Measurements from ENCODE around the gene MYH7B.

The MYH7B gene

GRCh38 chr20:34992751-34993417 is 37.2 kb downstream of the MYH7B start:
- no peak for DNase-seq (ENCODE audit: low spot score)

DNA sequence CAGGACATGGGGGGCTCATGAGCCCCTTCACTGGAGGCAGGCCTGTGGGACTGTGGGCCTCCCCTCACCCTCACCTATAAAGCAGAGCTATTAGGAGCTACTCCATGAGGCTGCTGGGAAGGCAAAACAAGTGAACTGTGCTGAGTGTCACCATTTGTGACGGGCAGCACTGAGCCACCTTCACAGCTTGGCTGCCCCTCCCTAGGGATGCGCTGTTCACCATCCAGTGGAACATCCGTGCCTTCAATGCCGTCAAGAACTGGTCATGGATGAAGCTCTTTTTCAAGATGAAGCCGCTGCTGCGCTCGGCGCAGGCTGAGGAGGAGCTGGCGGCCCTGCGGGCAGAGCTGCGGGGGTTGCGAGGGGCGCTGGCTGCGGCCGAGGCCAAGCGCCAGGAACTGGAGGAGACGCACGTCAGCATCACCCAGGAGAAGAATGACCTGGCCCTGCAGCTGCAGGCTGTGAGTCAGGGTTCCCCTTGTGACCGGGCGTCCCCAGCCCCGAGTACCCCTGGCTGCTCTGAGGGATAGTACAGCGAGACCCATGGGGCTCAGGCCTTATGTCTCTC is 38.4 kb downstream of the MYH7B start:
- no peak for DNase-seq (ENCODE audit: low spot score)

DNA sequence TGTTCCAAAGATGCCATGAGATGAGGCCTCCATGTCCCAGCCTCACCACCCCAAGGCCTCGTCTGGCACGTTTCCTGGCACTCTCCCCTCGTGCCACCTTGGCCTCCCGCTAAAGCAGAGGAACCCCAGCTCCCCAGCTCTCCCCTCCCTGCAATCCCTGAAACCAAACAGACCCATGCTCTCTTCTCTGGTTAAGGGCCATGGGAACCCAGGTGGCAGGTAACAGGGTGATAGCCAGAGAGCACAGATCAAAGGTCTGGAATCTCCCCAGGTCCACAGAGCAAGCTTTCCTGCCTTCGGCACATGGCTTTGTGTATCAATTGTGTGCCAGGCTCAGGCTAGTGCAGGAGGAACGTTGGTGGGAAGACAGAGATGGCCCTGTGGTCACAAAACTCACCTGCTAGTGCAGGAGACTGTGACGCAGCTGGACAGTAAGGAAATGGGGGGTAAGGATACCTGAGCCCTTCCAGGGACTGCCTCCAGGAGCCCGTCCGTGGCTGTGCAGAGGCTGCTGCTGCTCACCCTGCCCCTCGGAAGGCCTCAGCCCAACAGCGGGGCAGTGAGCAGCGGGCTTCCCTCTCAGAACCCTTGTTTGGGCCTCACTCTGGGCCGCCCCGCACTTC is 39.0 kb downstream of the MYH7B start:
- DNase-seq (ENCODE audit: low spot score): no peak

- DNase-seq (ENCODE audit: low spot score): no peak
Observed at GRCh38 chr20:34995192-34995591, 39.5 kb downstream of the MYH7B start.

DNA sequence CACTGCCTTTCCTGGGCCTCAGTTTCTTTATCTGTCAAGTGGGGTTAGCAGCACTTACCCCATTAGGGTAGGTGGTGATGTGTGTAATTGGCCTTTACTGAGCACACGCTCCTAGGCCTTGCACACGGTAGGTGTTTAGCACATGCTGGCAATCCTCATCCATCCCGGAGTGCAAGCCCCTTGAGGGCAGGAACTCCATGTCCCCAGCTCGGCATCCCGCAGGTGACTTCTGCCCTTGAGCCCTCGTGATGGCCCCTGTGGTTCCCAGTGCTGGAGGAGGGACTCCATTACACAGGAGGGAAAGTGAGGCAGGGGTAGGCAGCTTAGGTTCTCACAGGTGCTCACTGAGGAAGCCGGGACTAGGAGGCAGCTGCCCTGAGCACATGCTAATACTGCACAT is 40.0 kb downstream of the MYH7B start:
- DNase-seq (ENCODE audit: low spot score): no peak

GRCh38 chr20:34996243-34997028 is 40.8 kb downstream of the MYH7B start:
- DNase-seq (ENCODE audit: low spot score): no peak

GRCh38 chr20:34997131-34997561 is 41.5 kb downstream of the MYH7B start:
- no peak for DNase-seq (ENCODE audit: low spot score)

DNA sequence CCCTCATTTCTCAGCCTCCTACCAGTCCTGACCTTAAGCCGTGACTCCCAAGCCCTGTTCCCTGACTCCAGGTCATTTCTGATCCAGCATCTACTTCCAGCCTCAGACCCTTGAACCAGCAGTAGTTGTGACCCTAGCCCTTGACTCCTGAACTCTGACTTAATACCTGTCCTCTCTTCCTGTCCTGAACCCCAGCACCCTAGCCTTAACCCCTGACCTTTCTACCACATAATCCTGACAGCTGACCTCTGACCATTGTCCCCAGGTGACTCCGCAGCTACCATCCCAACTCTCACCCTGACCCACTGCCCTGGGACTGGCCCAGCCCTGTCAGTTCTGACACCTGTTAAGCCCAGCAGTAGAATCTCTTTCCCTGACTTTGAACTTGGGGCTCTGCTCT is 42.1 kb downstream of the MYH7B start:
- DNase-seq (ENCODE audit: low spot score): no peak

DNA sequence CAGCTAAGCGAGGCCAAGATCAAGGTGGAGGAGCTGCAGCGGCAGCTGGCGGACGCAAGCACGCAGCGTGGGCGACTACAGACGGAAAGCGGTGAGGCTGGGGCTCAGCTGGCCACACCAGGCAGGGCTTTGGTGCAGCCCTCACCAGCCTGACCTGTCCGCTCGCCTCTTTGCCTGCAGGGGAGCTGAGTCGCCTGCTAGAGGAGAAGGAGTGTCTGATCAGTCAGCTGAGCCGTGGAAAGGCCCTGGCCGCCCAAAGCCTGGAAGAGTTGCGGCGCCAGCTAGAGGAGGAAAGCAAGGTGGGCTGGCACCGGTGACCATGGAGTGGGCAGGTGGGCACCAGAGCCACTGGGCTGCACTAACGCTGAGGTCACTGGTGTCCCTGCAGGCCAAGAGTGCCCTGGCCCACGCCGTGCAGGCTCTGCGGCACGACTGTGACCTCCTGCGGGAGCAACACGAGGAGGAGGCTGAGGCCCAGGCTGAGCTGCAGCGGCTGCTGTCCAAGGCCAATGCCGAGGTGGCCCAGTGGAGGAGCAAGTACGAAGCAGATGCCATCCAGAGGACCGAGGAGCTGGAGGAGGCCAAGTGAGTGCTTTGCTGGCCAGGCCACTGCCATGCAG is 42.8 kb downstream of the MYH7B start:
- DNase-seq (ENCODE audit: low spot score): no peak

- no peak for DNase-seq (ENCODE audit: low spot score)
Observed at GRCh38 chr20:34999021-34999451, 43.4 kb downstream of the MYH7B start.

GRCh38 chr20:34999782-35000181 is 44.1 kb downstream of the MYH7B start:
- DNase-seq (ENCODE audit: low spot score): no peak

DNA sequence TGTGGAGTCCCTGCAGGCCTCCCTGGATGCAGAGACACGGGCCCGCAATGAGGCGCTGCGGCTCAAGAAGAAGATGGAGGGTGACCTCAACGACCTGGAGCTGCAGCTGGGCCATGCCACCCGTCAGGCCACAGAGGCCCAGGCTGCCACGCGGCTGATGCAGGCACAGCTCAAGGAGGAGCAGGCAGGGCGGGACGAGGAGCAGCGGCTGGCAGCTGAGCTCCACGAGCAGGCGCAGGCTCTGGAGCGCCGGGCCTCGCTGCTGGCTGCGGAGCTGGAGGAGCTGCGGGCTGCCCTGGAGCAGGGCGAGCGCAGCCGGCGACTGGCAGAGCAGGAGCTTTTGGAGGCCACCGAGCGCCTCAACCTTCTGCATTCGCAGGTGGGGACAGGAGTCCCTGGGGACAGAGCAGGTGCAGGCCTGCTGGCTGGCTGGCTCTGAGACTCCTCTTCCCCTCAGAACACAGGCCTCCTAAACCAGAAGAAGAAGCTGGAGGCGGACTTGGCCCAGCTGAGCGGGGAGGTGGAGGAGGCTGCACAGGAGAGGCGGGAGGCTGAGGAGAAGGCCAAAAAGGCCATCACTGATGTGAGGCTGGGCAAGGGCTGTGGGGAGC is 44.7 kb downstream of the MYH7B start:
- no peak for DNase-seq (ENCODE audit: low spot score)

- no peak for DNase-seq (ENCODE audit: low spot score)
Observed at GRCh38 chr20:35000922-35001595, 45.4 kb downstream of the MYH7B start.

DNA sequence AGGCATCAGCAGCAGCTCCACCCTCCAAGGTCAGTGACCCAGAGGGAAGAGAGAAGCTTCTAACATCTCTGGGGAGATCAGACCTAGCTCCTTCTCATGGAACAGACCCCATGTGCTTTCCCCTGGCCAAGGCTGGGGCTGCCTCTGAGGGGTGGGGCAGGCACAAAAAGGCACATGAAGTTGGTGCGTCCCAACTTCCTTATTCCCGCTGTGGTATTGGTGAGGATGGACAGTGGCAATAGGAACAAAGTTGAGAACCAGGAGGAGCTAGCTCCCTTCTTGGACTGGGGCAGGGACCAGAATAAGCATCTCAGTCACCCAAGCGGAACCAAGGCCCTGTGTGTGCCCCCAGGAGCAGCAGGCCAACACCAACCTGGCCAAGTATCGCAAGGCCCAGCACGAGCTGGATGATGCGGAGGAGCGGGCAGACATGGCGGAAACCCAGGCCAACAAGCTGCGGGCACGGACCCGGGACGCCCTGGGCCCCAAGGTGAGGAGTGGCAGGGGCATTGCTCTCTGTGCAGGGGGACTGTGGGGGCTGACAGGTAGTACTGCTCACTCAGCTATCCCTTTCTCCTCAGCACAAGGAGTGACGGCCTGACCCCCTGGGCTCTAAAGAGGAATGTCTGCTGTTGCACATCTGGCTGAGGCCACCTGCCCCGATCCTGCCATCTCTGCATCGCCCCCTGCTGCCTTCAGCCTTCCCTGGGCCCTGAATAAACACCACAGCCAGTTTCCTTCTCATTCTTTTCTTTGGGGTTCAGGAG is 46.1 kb downstream of the MYH7B start:
- peak; percentile 15 for DNase-seq (ENCODE audit: low spot score)

- DNase-seq (ENCODE audit: low spot score): no peak
Observed at GRCh38 chr20:35002426-35003210, 47.0 kb downstream of the MYH7B start.

DNA sequence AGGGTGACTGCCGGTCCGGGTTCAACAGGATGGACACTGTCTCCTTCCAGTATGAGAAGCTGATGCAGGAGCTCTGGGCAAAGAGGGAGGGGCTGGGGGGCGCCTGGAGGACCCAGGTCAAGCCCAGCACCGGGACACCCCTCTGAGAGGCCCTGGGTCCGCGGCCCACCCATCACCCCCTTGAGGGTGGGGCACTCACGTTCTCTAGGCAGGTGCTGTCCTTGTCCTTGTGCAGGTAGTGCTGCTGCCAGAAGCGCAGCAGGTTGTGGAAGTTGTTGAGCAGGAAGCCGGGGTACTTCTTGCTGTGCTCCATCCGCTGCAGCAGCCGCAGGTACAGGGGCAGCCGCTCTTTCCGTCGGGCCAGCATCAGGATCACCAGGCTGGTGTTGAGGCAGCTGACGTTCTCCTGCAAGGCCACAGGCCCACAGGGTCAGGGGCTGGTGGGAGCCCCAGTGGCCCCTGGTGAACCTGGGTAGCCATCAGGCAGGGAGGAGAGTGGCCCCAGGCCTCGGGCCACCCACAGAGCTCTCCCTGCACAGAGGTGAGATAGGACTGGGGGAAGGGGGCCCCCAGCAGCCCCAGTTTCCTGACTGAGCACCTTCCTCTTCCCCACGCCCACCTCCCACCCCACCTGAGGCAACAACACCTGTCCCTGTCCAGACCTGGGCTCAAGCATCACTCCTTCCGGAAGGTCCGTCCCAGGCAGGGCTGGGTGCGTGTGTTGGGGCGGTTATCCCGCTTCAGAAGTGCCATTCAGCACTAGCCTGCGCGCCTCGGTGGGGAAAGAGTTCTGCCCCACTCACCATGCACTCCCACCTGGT is 47.8 kb downstream of the MYH7B start:
- DNase-seq (ENCODE audit: low spot score): no peak

GRCh38 chr20:35004051-35004725 is 48.5 kb downstream of the MYH7B start:
- DNase-seq (ENCODE audit: low spot score): no peak

GRCh38 chr20:35004749-35005462 is 49.2 kb downstream of the MYH7B start:
- no peak for DNase-seq (ENCODE audit: low spot score)
